Lung (tissue), 12 donors: ENCODE data around the gene PLPPR1. TPM values are rescaled to one million over a fixed set of nuclear protein-coding genes. Genes with fewer than 3 reads are reported as not detected.
"Not testable (repeated sequence)": the region's sequence is repeated elsewhere in the genome, so short reads cannot be mapped to it uniquely, and the experiment has no call there.

Experiments
- ATAC-seq: fragments of 200-7000 bp; cut with Tn5 transposase; one replicate; pipeline ENCODE4 v1.9.1; 2020; ENCODE audit warnings: moderate number of reproducible peaks; ENCODE audit not compliant: insufficient read depth, low FRiP score
- DNase-seq, 3 donors: peaks; one replicate each; pipeline ENCODE4 v3.0.0-alpha.2; 2013 to 2017
- H3K27ac ChIP-seq, 2 donors: one replicate each; pipeline ENCODE4 v1.5.1; 2013; ENCODE audit warnings: mild to moderate bottlenecking in 2 of 2, moderate library complexity in 2 of 2, control low read depth in 1 of 2, inconsistent platforms in 1 of 2, low read depth in 1 of 2, low read length in 1 of 2
- H3K27me3 ChIP-seq, 3 donors: one replicate each; pipeline ENCODE4 v1.5.1; 2013; ENCODE audit warnings: low read length in 2 of 3; ENCODE audit not compliant: control insufficient read depth in 3 of 3, insufficient read depth in 3 of 3
- H3K36me3 ChIP-seq, 4 donors: one replicate each; pipeline ENCODE4 v1.5.1; 2013; ENCODE audit warnings: low read length in 4 of 4, mild to moderate bottlenecking in 1 of 4, moderate library complexity in 1 of 4; ENCODE audit not compliant: control insufficient read depth in 4 of 4, insufficient read depth in 4 of 4
- H3K4me1 ChIP-seq, 5 donors: one replicate each; pipeline ENCODE4 v1.5.1; 2013; ENCODE audit warnings: low read length in 5 of 5, mild to moderate bottlenecking in 2 of 5, moderate library complexity in 1 of 5; ENCODE audit not compliant: control insufficient read depth in 5 of 5, insufficient read depth in 5 of 5
- H3K4me3 ChIP-seq: one replicate; pipeline ENCODE4 v1.5.1; 2013; ENCODE audit warnings: mild to moderate bottlenecking, control low read depth, moderate library complexity
- H3K9ac ChIP-seq, 2 donors: one replicate each; pipeline ENCODE4 v1.5.1; 2013; ENCODE audit warnings: low read length in 2 of 2, control low read depth in 1 of 2; ENCODE audit not compliant: insufficient read depth in 1 of 2
- H3K9me3 ChIP-seq, 4 donors: one replicate each; pipeline ENCODE4 v1.5.1; 2013; ENCODE audit warnings: low read length in 3 of 4, mild to moderate bottlenecking in 1 of 4, moderate library complexity in 1 of 4; ENCODE audit not compliant: control insufficient read depth in 4 of 4, insufficient read depth in 3 of 4
- CTCF ChIP-seq: IDR thresholded peaks from 2 replicates; pipeline ENCODE4 v1.5.1; 2012; ENCODE audit warnings: mild to moderate bottlenecking; ENCODE audit errors: control extremely low read depth, extremely low read depth
- WGBS, 2 donors: extraction: QIAGEN DNeasy Blood & Tissue Kit; methylation state at CpG; one replicate each; pipeline ENCODE4 v1.1.7; 2013; 5-methylcytosine and 5-hydroxymethylcytosine counted together
- polyA plus RNA-seq, 2 donors: library from polyadenylated mRNA; stranded (reverse); fragments of 200-250 nt; gene quantifications; one replicate each; pipeline ENCODE4 v1.2.1, GENCODE V29; 2013
- total RNA-seq, 2 donors: library from RNA; depleted of rRNA in 1 of 2; stranded (reverse); fragments of >200 nt in 1 of 2; gene quantifications; one replicate each; pipeline ENCODE4 v1.2.1, GENCODE V29; 2014 to 2021
- donor health status: control.
- donor health status: control.
- donor health status: Bipolar disorder and iron deficiency.
- donor health status: healthy.
- donor health status: DM: yes; HTN: yes; CAD: no.

PLPPR1 gene
- total and polyA plus RNA-seq, 4 donors: 0.91 to 8.4 (median 3.7) TPM

- ATAC-seq (no peak), DNase-seq (no peak)
- H3K36me3 ChIP-seq: no peaks in the 10 kb centered on the region
- H3K4me1 ChIP-seq: peaks cover 0 to 2% (median 0%) of the 10 kb centered on the region in 5 donors
- H3K9me3 ChIP-seq: peaks cover 0 to 4% (median 0%) of the 10 kb centered on the region in 4 donors
- H3K4me3 ChIP-seq: no peak overlapping the region
- 32 to 44% methylated on average over 1 of the region's 1 CpG for WGBS, 2 donors
- H3K27ac ChIP-seq: peak overlapping the region in 1 of 2 donors; percentile 64
- no peak overlapping the region for H3K9ac ChIP-seq
- H3K27me3 ChIP-seq: no peaks in the 10 kb centered on the region
- no peak for TF ChIP-seq CTCF
Measured at GRCh38 chr9:101326035-101326434, 297.5 kb downstream of the PLPPR1 start.

GRCh38 chr9:101326501-101326900 lies 298.0 kb downstream of the PLPPR1 start:
- no peaks in the 10 kb centered on the region for H3K27me3 ChIP-seq
- no peak for TF ChIP-seq CTCF
- peaks cover 0 to 4% (median 0%) of the 10 kb centered on the region in 4 donors for H3K9me3 ChIP-seq
- no peak for ATAC-seq
- H3K9ac ChIP-seq: no peak overlapping the region
- no peak overlapping the region for H3K4me3 ChIP-seq
- WGBS, 2 donors: 66 to 92% methylated on average over 1 of the region's 1 CpG
- H3K36me3 ChIP-seq: no peaks in the 10 kb centered on the region
- H3K27ac ChIP-seq: no peak overlapping the region
- peak in 1 of 3 donors; percentile 19 for DNase-seq
- H3K4me1 ChIP-seq: peaks cover 0 to 2% (median 0%) of the 10 kb centered on the region in 5 donors

- H3K27me3 ChIP-seq, H3K36me3 ChIP-seq, H3K4me3 ChIP-seq, H3K27ac ChIP-seq, H3K9me3 ChIP-seq, H3K4me1 ChIP-seq, H3K9ac ChIP-seq, ATAC-seq, DNase-seq: not testable (repeated sequence)
- WGBS, 2 donors: 47 to 89% methylated on average over 3 of the region's 3 CpGs
Measured at GRCh38 chr9:101327422-101327909, 298.9 kb downstream of the PLPPR1 start.

- TF ChIP-seq CTCF: no peak
- DNase-seq: no peak
- Histone ChIP-seq H3K36me3 (no peaks in the 10 kb centered on the region), H3K4me3 (no peak overlapping the region), H3K27ac (no peak overlapping the region), H3K9me3 (no peaks in the 10 kb centered on the region), H3K27me3 (no peaks in the 10 kb centered on the region), H3K4me1 (peaks cover 0 to 6% (median 0%) of the 10 kb centered on the region in 5 donors), H3K9ac (no peak overlapping the region)
- no peak for ATAC-seq
- 98% methylated on average over 1 of the region's 1 CpG for WGBS, 2 donors
Measured at GRCh38 chr9:101332362-101332761, 303.8 kb downstream of the PLPPR1 start.
